ENCODE results near the gene MUL1.

Gene MUL1

DNA sequence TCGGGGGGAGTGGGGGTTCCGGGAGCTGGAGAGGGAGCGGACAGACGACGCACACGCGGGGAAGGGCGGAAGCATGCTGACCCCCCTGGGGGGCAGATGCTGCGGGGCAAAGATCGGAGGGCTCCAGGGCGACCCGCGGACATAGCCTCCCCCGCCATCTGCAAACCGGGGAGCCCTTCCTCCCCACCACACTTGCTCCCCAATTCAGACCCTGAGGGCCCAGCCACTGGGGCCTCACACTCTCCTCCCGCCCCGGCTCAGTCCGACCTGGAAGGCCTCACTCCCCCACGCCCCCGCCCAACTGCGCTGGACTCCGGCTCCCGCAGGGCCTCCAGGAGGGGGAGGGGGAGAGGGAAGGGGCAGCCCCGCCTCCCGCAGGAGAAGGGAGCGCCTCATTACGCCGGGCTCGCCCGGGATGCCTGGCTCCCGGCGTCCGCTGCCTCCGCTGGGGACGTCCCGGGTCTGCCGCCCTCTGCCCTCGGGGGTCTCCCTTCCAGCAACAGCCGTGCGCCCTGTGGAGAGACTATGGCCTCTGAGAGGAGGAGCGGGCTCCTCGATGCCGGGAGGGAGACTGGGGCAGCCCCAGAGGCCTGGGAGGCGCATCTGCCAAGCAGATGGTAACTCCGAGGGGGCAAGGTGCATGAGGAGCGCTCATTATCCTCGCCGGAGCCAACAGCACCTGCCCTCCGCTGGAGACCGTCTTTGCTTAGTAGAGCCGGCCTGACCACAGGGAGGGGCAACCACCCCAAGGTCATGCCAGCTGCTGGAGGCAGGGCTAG, 21.3 kb downstream of the MUL1 start:
- peak; percentile 87 for DNase-seq

DNA sequence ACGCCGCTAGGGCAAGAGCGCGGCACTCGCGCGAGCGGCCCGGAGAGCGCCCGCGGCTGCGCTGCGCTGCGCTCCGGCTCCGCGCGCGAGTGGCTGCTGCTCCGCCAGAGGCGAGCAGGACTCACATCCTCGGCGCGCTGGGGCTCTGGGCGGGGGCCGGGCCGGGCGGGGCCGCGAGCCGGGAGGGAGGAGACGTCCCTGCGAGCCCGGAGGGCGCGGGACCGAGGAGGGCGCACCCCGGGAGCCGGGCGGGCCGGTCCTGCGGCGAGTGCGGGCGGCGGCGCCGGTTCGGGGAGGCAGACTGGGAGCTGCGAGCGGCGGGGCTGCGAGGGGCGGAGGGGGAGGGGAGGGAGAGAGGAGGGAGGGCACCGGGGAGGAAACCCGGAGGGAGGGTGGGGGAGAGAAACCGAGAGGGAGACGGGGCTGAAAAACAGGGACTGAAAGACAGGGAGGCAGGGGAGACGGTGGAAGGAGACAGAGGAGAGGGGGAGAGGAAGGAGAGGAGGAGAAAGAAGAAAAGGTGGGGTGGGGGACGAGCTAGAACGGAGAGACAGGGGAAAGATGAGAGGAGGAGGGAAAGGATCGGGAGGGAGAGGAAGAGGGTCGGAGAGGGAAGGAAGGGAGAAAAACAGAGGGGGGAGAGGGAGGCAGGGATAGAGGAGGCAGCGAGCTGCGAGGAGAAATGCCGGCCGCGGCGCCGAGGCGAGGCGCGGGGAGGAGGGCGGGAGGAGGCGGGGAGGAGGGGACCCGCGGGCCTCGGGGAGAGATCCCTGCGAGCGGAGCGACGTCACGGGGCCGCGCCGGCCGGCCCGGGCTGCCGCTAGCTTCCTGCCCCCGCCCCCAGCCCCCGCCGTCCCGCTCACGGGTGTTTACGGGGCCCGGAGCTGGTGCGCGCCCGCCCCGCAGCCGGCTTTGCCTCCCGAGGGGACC, 22.2 kb downstream of the MUL1 start, which contains the start of gene CAMK2N1:
Gene CAMK2N1 (minus strand): TSS at position 684 of the 930 bp plus-strand sequence. CDS start 831 bp downstream, outside the sequence.
- peak; percentile 78 for DNase-seq

- DNase-seq: peak; percentile 71
Observed at GRCh38 chr1:20484519-20485462, 23.2 kb downstream of the MUL1 start.

- DNase-seq: peak; percentile 83
Observed at GRCh38 chr1:20483833-20484518, 24.0 kb downstream of the MUL1 start.

DNA sequence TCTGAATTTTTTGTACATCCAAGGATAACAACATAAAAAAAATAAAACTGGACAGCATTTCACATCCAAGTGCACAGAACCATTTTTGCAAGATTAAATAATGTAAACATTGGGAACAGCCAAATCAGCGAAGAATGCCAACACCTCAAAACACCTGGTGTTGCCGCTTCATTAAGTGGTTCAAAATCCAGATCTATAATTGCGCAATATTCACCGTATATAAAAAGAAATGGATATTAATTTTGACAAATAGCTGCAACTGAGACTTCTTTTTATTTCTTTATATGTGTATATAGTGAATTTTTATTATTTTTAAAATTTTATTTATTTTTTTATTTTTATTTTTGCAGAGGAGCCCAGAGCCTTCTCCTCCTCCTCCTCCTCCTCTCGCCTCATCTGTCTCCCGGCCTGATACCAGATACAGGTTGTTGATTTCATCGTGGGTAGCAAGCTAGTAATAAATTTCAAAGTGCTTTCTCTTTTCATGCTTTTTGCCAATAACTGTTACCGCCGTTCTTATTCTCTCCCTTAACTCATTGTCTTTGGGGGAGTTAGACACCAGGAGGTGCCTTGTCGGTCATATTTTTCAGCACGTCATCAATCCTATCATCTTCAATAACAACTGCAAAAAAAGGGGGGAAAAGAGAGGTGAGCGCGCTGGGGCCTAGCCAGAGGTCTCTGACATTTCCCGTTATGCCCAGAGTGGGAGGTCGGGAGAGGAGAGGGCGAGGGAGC, 24.7 kb downstream of the MUL1 start:
- no peak for DNase-seq

DNA sequence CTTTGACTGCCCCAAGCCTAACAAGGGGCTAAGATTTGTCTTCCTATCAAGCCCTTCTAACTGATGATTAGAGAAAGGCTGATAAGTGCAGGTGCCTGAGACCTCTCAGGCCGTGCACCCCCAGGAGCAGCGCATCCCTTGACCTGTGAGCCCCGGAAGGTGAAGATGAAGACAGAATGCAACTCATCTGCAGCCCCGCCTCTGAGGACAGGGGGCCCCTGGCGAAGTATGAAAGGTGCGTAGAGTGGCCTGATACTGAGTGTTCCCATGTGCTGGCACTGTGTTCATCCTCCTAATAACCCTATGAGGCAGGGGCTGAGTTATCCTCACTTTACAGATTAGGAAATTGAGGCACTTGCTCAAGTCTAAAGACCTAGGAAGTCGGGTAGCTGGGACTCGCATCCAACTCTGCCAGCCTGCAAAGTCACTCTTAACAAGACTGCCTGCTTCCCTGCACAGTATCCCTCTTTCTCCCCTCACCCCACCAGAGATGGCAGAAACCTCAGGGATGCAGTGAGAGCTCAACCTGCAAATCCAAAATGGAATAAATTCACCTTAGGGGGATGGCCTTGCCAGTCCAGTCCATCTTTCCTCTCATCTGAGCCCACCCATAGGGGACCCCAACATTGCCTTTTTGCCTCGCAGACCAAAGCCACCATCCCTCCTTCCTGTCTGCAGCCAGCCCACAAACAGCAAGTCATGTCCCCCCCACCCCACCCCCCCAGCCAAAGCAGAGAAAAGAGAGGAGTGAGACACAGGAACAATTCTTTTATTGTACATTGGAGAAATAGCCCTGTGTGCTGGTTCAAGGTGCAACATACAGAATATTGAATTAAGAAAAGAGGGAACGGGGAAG, 26.1 kb downstream of the MUL1 start:
- DNase-seq: no peak

DNA sequence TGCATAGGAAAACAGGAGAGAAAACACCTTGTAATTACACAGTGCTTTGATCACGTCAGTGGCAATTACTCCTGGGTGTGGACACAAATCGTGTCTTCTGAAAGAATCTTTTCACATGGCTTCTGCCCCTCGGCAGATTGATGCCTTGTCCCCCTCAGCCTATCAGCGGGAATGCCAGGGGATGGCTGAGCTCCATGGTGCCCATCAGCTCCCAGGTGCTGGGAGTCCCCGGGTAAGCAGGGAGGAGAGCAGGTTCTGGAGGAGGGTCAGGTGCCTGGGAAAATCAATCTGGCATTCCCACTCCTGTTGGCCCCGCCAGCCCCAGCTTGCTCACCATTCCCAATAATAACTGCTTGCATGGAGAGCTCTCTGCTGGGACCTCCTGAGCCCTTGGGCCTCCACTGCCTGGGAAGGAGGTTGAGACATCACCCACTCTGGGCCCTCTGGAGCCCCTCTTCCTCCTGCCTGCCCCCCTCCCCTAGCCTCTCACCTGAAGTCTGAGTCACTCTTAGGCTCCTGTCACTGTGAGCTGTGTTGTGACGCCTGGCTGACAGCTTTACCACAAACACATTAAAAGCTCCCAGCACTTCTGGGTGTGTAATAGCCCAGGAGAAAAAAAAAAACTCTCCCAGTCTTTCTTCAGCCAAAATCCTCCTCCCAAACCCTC, 26.9 kb downstream of the MUL1 start:
- DNase-seq: no peak

DNA sequence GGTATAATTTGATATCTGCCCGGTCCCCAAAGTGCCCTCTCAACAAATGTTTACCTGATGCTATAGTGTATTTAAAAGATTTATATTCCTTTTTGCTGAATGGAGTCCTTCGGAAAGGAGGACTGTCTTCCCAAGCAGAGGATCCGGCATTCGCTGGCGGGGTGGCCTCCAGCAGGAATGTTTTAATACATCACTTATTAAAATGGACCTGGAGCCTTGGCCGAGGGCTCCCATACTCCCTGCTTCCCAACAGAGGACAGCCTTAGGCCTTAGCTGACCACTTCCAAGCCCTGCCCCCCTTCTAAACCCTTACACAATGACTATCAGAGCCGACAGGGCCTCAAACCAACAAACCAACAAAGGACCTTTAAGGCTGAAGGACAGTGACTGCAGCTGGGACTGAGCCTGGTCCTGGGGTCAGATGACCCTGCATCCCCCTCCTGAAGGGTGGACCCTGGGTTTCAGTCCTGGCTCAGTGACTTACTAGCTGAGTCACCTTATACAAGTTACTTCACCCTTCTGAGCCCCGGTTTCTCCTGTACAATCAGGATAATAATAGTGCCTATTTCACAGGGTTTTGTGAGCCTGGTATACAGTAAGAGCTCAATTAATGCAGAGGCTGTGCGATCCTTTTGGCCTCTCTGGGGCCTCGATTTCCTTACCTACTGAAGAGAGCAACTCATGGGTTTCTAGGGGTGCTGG, 27.6 kb downstream of the MUL1 start:
- no peak for DNase-seq

GRCh38 chr1:20479840-20480239, 28.1 kb downstream of the MUL1 start:
- no peak for DNase-seq

DNA sequence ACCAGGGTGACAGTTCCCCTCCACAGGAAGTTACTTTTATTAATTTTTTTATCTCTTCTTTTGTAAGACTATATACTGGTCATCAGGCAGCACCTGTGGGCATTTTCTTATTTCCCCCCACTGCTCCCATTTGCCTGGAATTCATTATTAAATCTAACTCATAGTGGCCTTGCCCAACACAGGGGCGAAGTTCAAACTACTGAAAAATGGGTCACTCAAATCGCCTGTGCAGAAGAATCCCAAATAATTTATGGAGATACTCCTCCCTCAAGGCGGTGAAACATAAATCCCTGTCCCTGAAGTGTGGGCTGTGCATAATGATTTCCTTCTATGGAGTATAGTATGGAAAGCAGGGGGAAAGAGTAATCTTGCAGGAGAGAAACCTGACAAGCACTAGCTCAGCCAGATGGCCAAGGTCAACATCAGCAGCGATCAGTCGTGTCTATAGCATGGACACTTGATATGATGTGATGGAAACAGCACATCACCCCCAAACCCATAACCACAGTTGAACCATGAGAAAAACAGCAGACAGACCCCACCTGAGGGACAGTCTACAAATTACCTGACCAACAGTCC, 29.8 kb downstream of the MUL1 start:
- peak; percentile 46 for DNase-seq

DNA sequence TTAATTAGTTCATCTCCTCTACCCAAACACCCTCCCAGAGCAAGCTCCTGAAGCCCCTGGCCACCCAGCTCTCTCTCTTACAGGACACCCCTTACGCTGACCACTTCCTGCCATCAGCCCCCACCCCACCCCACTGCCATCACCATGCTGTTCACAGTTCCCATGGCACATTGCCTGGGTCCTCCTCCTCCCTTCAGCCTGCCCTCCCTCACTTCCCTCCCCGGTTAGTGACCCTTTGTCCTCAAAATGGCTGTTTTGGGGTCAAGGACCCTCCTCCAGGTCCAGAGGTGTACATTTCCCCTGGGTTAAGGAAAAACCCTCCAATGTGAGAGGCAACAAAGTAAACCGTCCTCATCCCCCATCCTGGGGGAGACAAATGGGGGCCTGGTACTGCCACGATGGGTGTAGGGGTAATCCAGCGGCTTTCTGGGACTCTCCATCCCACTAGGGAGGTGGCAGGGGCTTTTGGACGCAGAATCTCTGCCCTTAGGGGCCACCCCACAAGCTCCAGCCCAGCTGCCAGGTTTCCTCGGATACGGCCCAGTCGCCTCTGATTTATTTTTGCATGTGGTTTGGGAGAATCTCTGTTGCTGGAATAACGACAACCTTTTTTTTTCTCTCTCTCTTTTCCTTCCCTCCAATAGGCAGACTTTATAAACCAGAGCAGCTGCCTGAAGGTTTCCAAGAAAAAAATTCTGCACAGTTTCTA, 30.4 kb downstream of the MUL1 start:
- peak; percentile 47 for DNase-seq

GRCh38 chr1:20476265-20477038, 31.5 kb downstream of the MUL1 start:
- DNase-seq: peak; percentile 79

GRCh38 chr1:20474996-20475395, 33.0 kb downstream of the MUL1 start:
- DNase-seq: no peak

- no peak for DNase-seq
Observed at GRCh38 chr1:20474333-20474975, 33.5 kb downstream of the MUL1 start.

- no peak for DNase-seq
Observed at GRCh38 chr1:20473894-20474293, 34.1 kb downstream of the MUL1 start.

Data from right kidney (tissue), 1 donor.